GM12878 (cell line): ENCODE results near the gene DPH1. TPM values are rescaled to one million over a fixed set of nuclear protein-coding genes. Genes with fewer than 3 reads are reported as not detected.

ENCODE experiments used
- BACH1 ChIP-seq: fragments of 450-650 bp; IDR thresholded peaks from 2 replicates; pipeline ENCODE4 v1.6.1; 2017; ENCODE audit warnings: mild to moderate bottlenecking, borderline replicate concordance
- CBFB ChIP-seq: IDR thresholded peaks from 2 replicates; pipeline ENCODE4 v1.6.1; 2016; ENCODE audit warnings: antibody characterized with exemption, low read depth
- CBX3 ChIP-seq: fragments of 200-600 bp; sonication (generic); IDR thresholded peaks from 2 replicates; pipeline ENCODE4 v1.6.1; 2016; ENCODE audit warnings: low read depth, borderline replicate concordance
- EGR1 ChIP-seq, 2 experiments: IDR thresholded peaks; 1 replicate in 1 of 2; 2 replicates in 1 of 2; pipeline ENCODE4 v1.6.1; 2011 to 2012; ENCODE audit warnings: low read depth in 2 of 2, low read length in 2 of 2, borderline replicate concordance in 1 of 2, mild to moderate bottlenecking in 1 of 2, moderate library complexity in 1 of 2
- ESRRA ChIP-seq: IDR thresholded peaks from 2 replicates; pipeline ENCODE4 v1.6.1; 2012; ENCODE audit warnings: mild to moderate bottlenecking, low read length, improper control_type of control experiment
- GABPA ChIP-seq: IDR thresholded peaks from 2 replicates; pipeline ENCODE4 v1.6.1; 2014; ENCODE audit warnings: antibody characterized with exemption, low read depth, mild to moderate bottlenecking, inconsistent platforms
- POLR2AphosphoS5 ChIP-seq: IDR thresholded peaks from 2 replicates; pipeline ENCODE4 v1.6.1; 2011; ENCODE audit warnings: mild to moderate bottlenecking, low read length, inconsistent platforms
- RB1 ChIP-seq: fragments of 450-650 bp; formaldehyde crosslinking; IDR thresholded peaks from 2 replicates; pipeline ENCODE4 v1.6.1; 2017; ENCODE audit warnings: mild to moderate bottlenecking, borderline replicate concordance
- RELA ChIP-seq: fragments of 450-650 bp; IDR thresholded peaks from 2 replicates; pipeline ENCODE4 v1.8.0; 2014; ENCODE audit warnings: borderline replicate concordance; ENCODE audit not compliant: partially characterized antibody
- SPI1 ChIP-seq: IDR thresholded peaks from 2 replicates; pipeline ENCODE4 v1.6.1; 2011; ENCODE audit warnings: low read depth, mild to moderate bottlenecking, low read length, moderate library complexity, borderline replicate concordance; ENCODE audit not compliant: insufficient read depth
- TAF1 ChIP-seq: IDR thresholded peaks from 2 replicates; pipeline ENCODE4 v1.6.1; 2011; ENCODE audit warnings: mild to moderate bottlenecking, low read depth, low read length, borderline replicate concordance
- TCF7 ChIP-seq: IDR thresholded peaks from 2 replicates; pipeline ENCODE4 v1.6.1; 2014; ENCODE audit warnings: antibody characterized with exemption, borderline replicate concordance
- polyA plus RNA-seq, 11 experiments: library from polyadenylated mRNA; depleted of rRNA in 4 of 11; unstranded in 6 of 11; stranded (reverse) in 5 of 11; fragments of >200 nt; fragmentation: Nextera tagmentation in 4 of 11; fragmentation: Illumina TruSeq in 1 of 11; extraction: Ambion mirVana in 4 of 11; extraction: Trizol in 1 of 11; gene quantifications; 1 replicate in 1 of 11; 2 replicates in 10 of 11; pipeline versions ENCODE4 v1.2.1 to v1.2.3, GENCODE V29; 2011 to 2016; ENCODE audit warnings: inconsistent platforms in 2 of 11, missing spikeins in 2 of 11, low read depth in 1 of 11
- total RNA-seq, 4 experiments: library from RNA; depleted of rRNA in 3 of 4; stranded (reverse); fragments of >200 nt in 3 of 4; fragmentation: Illumina TruSeq in 1 of 4; extraction: Trizol in 1 of 4; gene quantifications; 2 replicates each; pipeline versions ENCODE4 v1.2.1 to v1.2.3, GENCODE V29; 2013 to 2021
- TF ChIP-seq, protein P1 (sequence below): fragments of 450-650 bp; IDR thresholded peaks from 2 replicates; pipeline ENCODE4 v1.6.1; 2016; ENCODE audit warnings: mild to moderate bottlenecking, moderate library complexity, borderline replicate concordance
- TF ChIP-seq, protein P2 (sequence below): fragments of 450-650 bp; IDR thresholded peaks from 2 replicates; pipeline ENCODE4 v1.6.1; 2018; ENCODE audit warnings: borderline replicate concordance, mild to moderate bottlenecking; ENCODE audit not compliant: partially characterized antibody
- TF ChIP-seq, protein P3 (sequence below): fragments of 450-650 bp; IDR thresholded peaks from 2 replicates; pipeline ENCODE4 v1.6.1; 2016; ENCODE audit warnings: mild to moderate bottlenecking
- TF ChIP-seq, protein P4 (sequence below): fragments of 450-650 bp; IDR thresholded peaks from 2 replicates; pipeline ENCODE4 v1.6.1; 2017; ENCODE audit warnings: low read depth, mild to moderate bottlenecking, moderate library complexity
- TF ChIP-seq, protein P5 (sequence below): fragments of 150-350 bp; IDR thresholded peaks from 2 replicates; pipeline ENCODE4 v1.6.1; 2014; ENCODE audit warnings: mild to moderate bottlenecking, low read depth, low read length

Gene DPH1
- total and polyA plus RNA-seq, 10 of the 15 experiments (the other 5 are each of a cell fraction or from before 2014, with no cell fraction given) = 0.29 to 33.6 (median 20.2) TPM

DNA sequence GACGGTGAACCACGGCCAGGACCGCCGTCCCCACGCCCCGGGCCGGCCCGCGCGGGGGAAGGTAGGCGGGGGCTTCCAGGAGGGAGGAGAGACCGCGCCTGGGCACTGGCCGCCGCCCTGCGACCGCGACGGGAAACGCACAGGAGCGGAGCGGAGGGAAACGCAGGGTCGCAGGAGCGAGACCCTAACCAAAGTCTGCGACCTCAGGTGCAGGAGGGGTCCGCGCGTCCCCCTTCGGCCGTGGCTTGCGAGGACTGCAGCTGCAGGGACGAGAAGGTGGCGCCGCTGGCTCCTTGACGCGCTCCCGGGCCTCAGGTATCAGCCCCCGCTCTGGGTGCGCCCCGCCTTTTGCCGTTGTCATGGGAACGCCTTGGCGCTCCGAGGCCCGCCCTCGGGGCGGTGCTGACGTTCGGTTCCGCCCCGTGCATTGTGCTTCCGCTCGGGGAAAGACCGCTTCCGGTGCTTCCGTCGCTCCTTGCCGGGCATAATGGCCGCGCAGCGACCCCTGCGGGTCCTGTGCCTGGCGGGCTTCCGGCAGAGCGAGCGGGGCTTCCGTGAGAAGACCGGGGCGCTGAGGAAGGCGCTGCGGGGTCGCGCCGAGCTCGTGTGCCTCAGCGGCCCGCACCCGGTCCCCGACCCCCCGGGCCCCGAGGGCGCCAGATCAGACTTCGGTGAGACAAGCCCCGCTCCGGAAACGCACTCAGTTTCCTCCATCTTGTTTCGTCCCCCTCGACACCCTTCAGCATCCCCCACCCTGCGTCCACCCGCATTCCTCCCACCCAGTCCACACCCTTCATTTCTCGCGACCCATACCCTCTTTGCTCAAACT lies 11.8 kb downstream of the DPH1 start, which contains the start of gene OVCA2 (continued):
- TF ChIP-seq, protein P1, sequence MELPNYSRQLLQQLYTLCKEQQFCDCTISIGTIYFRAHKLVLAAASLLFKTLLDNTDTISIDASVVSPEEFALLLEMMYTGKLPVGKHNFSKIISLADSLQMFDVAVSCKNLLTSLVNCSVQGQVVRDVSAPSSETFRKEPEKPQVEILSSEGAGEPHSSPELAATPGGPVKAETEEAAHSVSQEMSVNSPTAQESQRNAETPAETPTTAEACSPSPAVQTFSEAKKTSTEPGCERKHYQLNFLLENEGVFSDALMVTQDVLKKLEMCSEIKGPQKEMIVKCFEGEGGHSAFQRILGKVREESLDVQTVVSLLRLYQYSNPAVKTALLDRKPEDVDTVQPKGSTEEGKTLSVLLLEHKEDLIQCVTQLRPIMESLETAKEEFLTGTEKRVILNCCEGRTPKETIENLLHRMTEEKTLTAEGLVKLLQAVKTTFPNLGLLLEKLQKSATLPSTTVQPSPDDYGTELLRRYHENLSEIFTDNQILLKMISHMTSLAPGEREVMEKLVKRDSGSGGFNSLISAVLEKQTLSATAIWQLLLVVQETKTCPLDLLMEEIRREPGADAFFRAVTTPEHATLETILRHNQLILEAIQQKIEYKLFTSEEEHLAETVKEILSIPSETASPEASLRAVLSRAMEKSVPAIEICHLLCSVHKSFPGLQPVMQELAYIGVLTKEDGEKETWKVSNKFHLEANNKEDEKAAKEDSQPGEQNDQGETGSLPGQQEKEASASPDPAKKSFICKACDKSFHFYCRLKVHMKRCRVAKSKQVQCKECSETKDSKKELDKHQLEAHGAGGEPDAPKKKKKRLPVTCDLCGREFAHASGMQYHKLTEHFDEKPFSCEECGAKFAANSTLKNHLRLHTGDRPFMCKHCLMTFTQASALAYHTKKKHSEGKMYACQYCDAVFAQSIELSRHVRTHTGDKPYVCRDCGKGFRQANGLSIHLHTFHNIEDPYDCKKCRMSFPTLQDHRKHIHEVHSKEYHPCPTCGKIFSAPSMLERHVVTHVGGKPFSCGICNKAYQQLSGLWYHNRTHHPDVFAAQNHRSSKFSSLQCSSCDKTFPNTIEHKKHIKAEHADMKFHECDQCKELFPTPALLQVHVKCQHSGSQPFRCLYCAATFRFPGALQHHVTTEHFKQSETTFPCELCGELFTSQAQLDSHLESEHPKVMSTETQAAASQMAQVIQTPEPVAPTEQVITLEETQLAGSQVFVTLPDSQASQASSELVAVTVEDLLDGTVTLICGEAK = peak; percentile 95
- peak; percentile 28; the same call in 1 of the 2 replicates for TF ChIP-seq SPI1
- TF ChIP-seq TAF1 = peak; percentile 92
- TF ChIP-seq, protein P2, sequence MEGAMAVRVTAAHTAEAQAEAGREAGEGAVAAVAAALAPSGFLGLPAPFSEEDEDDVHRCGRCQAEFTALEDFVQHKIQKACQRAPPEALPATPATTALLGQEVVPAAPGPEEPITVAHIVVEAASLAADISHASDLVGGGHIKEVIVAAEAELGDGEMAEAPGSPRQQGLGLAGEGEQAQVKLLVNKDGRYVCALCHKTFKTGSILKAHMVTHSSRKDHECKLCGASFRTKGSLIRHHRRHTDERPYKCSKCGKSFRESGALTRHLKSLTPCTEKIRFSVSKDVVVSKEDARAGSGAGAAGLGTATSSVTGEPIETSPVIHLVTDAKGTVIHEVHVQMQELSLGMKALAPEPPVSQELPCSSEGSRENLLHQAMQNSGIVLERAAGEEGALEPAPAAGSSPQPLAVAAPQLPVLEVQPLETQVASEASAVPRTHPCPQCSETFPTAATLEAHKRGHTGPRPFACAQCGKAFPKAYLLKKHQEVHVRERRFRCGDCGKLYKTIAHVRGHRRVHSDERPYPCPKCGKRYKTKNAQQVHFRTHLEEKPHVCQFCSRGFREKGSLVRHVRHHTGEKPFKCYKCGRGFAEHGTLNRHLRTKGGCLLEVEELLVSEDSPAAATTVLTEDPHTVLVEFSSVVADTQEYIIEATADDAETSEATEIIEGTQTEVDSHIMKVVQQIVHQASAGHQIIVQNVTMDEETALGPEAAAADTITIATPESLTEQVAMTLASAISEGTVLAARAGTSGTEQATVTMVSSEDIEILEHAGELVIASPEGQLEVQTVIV = peak; percentile 36
- peak; percentile 37; the same call in 1 of the 2 replicates for TF ChIP-seq RB1
- TF ChIP-seq, protein P3, sequence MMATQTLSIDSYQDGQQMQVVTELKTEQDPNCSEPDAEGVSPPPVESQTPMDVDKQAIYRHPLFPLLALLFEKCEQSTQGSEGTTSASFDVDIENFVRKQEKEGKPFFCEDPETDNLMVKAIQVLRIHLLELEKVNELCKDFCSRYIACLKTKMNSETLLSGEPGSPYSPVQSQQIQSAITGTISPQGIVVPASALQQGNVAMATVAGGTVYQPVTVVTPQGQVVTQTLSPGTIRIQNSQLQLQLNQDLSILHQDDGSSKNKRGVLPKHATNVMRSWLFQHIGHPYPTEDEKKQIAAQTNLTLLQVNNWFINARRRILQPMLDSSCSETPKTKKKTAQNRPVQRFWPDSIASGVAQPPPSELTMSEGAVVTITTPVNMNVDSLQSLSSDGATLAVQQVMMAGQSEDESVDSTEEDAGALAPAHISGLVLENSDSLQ = peak; percentile 64; the same call in 1 of the 2 replicates
- no peak for TF ChIP-seq ESRRA
- TF ChIP-seq CBFB = 0 out of 2 replicates have a peak, but pooled peaks have one; percentile 36
- no peak for TF ChIP-seq CBX3
- TF ChIP-seq, protein P4, sequence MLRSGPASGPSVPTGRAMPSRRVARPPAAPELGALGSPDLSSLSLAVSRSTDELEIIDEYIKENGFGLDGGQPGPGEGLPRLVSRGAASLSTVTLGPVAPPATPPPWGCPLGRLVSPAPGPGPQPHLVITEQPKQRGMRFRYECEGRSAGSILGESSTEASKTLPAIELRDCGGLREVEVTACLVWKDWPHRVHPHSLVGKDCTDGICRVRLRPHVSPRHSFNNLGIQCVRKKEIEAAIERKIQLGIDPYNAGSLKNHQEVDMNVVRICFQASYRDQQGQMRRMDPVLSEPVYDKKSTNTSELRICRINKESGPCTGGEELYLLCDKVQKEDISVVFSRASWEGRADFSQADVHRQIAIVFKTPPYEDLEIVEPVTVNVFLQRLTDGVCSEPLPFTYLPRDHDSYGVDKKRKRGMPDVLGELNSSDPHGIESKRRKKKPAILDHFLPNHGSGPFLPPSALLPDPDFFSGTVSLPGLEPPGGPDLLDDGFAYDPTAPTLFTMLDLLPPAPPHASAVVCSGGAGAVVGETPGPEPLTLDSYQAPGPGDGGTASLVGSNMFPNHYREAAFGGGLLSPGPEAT = peak; percentile 67
- TF ChIP-seq BACH1 = peak; percentile 63
- TF ChIP-seq GABPA = peak; percentile 97
- TF ChIP-seq POLR2AphosphoS5 = peak; percentile 91
- peak; percentile 86 for TF ChIP-seq RELA
- peak in 1 of 2 experiments; percentile 61; a peak in 1 of 3 replicates for TF ChIP-seq EGR1 (IDR thresholded peaks at IDR 0.05; ENCODE audit: borderline replicate concordance in 1 of 2, low read depth in 2 of 2, low read length in 2 of 2)
- TF ChIP-seq, protein P5, sequence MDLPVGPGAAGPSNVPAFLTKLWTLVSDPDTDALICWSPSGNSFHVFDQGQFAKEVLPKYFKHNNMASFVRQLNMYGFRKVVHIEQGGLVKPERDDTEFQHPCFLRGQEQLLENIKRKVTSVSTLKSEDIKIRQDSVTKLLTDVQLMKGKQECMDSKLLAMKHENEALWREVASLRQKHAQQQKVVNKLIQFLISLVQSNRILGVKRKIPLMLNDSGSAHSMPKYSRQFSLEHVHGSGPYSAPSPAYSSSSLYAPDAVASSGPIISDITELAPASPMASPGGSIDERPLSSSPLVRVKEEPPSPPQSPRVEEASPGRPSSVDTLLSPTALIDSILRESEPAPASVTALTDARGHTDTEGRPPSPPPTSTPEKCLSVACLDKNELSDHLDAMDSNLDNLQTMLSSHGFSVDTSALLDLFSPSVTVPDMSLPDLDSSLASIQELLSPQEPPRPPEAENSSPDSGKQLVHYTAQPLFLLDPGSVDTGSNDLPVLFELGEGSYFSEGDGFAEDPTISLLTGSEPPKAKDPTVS = no peak
- TF ChIP-seq TCF7 = no peak
